HL-60 (cell line): ENCODE results near the gene HS3ST5.

Experiments used
- POLR2AphosphoS5 ChIP-seq: IDR thresholded peaks from 2 replicates; pipeline ENCODE4 v1.6.1; 2012; ENCODE audit warnings: low read depth
- TF ChIP-seq, protein P1 (sequence below): IDR thresholded peaks from one replicate; pipeline ENCODE4 v1.5.1; 2011; ENCODE audit warnings: low read length, control low read depth, inconsistent platforms; ENCODE audit not compliant: insufficient read depth

DNA sequence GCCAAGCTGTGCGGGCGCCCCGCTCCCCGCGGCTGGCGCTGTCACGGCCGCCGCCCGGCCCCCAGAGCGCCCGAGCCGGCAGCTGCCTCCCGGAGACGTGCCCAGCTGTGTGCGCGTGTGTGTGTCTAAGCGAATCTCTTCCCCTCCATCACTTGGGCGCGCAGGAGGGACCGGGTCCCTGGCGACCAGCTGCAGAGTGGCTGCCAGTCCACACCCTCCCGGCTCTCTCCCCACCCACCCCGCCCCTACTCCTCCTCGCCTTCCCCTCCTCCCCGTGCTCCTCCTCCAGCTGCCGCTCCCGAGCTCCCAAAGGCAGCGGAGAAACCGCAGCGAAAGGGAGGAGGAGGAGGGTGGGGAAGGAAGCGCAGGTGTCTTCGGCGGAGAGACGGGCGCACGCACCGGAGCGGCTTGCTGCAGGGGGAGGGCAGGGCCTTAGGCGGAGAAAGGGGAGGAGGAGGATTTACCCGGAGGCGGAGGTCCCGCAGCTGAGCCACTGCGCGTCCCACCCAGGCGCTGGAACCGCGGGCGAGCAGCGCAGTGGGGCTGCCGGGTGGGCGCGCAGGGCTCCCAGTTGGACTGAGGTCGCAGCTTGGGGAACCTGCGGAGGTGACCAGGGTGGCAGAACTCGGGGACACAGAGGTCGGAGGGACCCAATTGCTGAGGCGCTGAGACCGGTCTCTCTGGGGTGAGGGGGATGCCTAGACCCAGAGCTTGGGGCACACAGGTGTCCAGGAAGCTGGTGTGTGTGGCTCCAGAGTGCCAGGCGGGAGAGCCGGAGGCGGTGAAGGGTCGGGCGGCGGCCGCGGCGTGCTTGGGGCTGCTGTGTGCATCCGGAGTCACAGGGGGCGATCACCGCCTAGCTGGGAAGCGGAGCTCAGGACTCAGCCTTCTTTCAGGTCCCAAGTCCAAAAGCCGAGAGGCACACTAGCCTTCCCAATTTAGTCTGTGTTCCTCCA is at the start of gene HS3ST5:
- TF ChIP-seq, protein P1, sequence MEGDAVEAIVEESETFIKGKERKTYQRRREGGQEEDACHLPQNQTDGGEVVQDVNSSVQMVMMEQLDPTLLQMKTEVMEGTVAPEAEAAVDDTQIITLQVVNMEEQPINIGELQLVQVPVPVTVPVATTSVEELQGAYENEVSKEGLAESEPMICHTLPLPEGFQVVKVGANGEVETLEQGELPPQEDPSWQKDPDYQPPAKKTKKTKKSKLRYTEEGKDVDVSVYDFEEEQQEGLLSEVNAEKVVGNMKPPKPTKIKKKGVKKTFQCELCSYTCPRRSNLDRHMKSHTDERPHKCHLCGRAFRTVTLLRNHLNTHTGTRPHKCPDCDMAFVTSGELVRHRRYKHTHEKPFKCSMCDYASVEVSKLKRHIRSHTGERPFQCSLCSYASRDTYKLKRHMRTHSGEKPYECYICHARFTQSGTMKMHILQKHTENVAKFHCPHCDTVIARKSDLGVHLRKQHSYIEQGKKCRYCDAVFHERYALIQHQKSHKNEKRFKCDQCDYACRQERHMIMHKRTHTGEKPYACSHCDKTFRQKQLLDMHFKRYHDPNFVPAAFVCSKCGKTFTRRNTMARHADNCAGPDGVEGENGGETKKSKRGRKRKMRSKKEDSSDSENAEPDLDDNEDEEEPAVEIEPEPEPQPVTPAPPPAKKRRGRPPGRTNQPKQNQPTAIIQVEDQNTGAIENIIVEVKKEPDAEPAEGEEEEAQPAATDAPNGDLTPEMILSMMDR, result no peak
- no peak for TF ChIP-seq POLR2AphosphoS5
